HG03520 (cell line): ENCODE results near the gene GDF11.

ENCODE experiments used
- ATAC-seq: cut with Tn5 transposase; IDR thresholded peaks from one replicate; pipeline ENCODE4 v1.9.1; 2021; ENCODE audit warnings: mild to moderate bottlenecking, moderate library complexity; ENCODE audit not compliant: unreplicated experiment

GDF11 gene

DNA sequence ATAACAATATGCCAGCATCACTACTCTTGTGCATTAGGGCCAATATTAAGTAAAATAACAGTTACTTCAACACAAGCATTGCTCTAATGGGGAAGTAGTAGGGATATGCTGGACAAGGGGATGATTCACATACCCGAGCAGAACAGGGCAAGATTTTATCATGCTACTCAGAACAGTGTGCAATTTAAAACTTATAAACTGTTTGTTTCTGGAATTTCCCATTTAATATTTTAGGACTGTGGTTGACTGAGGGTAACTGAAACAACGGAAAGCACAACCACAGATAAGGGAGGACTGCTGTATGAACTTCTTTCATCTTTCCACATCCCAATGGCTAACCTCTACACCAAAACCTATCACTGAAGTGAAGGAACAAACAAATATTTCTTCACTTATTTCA, 37.8 kb downstream of the GDF11 start:
- ATAC-seq: no peak

GRCh38 chr12:55788546-55788945, 45.6 kb downstream of the GDF11 start:
- ATAC-seq: no peak

GRCh38 chr12:55789171-55789570, 46.2 kb downstream of the GDF11 start:
- ATAC-seq: no peak

GRCh38 chr12:55789893-55790292, 47.0 kb downstream of the GDF11 start:
- ATAC-seq: no peak

- no peak for ATAC-seq
Observed at GRCh38 chr12:55795950-55796349, 53.0 kb downstream of the GDF11 start.

GRCh38 chr12:55797068-55797467, 54.1 kb downstream of the GDF11 start:
- ATAC-seq: no peak

- ATAC-seq: no peak
Observed at GRCh38 chr12:55797550-55797949, 54.6 kb downstream of the GDF11 start.
